ENCODE results near the gene HHAT.
"Not testable (repeated sequence)": the region's sequence is repeated elsewhere in the genome, so short reads cannot be mapped to it uniquely, and the experiment has no call there.

The HHAT gene

GRCh38 chr1:210397252-210397651 is 68.5 kb downstream of the HHAT start:
- DNase-seq (ENCODE audit: low read depth): no peak

GRCh38 chr1:210397681-210398080 is 69.0 kb downstream of the HHAT start:
- no peak for DNase-seq (ENCODE audit: low read depth)

- DNase-seq (ENCODE audit: low read depth): no peak
These were observed 69.8 kb downstream of the HHAT start for GRCh38 chr1:210398466-210398865.

GRCh38 chr1:210400043-210400840 is 71.5 kb downstream of the HHAT start:
- peak; percentile 14 for DNase-seq (ENCODE audit: low read depth)

GRCh38 chr1:210402560-210402959 is 73.9 kb downstream of the HHAT start:
- DNase-seq (ENCODE audit: low read depth): no peak

GRCh38 chr1:210405316-210405715 is 76.6 kb downstream of the HHAT start:
- DNase-seq (ENCODE audit: low read depth): no peak

- DNase-seq (ENCODE audit: low read depth): not testable (repeated sequence)
These were observed 77.6 kb downstream of the HHAT start for GRCh38 chr1:210406341-210406740.

GRCh38 chr1:210407207-210407886 is 78.6 kb downstream of the HHAT start:
- DNase-seq (ENCODE audit: low read depth): peak; percentile 25

- DNase-seq (ENCODE audit: low read depth): no peak
These were observed 79.2 kb downstream of the HHAT start for GRCh38 chr1:210407887-210408252.

GRCh38 chr1:210412240-210412639 is 83.5 kb downstream of the HHAT start:
- no peak for DNase-seq (ENCODE audit: low read depth)

- no peak for DNase-seq (ENCODE audit: low read depth)
These were observed 85.2 kb downstream of the HHAT start for GRCh38 chr1:210413951-210414350.

GRCh38 chr1:210415846-210416448 is 87.2 kb downstream of the HHAT start:
- DNase-seq (ENCODE audit: low read depth): no peak

- no peak for DNase-seq (ENCODE audit: low read depth)
These were observed 88.0 kb downstream of the HHAT start for GRCh38 chr1:210416681-210417080.

GRCh38 chr1:210417881-210418280 is 89.2 kb downstream of the HHAT start:
- no peak for DNase-seq (ENCODE audit: low read depth)

GRCh38 chr1:210418863-210419650 is 90.4 kb downstream of the HHAT start:
- no peak for DNase-seq (ENCODE audit: low read depth)

- not testable (repeated sequence) for DNase-seq (ENCODE audit: low read depth)
These were observed 98.0 kb downstream of the HHAT start for GRCh38 chr1:210426696-210427095.

- no peak for DNase-seq (ENCODE audit: low read depth)
These were observed 100.0 kb downstream of the HHAT start for GRCh38 chr1:210428696-210429095.

- no peak for DNase-seq (ENCODE audit: low read depth)
These were observed 105.5 kb downstream of the HHAT start for GRCh38 chr1:210434223-210434622.

- DNase-seq (ENCODE audit: low read depth): no peak
These were observed 108.4 kb downstream of the HHAT start for GRCh38 chr1:210437111-210437510.

GRCh38 chr1:210437781-210438180 is 109.1 kb downstream of the HHAT start:
- DNase-seq (ENCODE audit: low read depth): no peak

GRCh38 chr1:210438928-210439841 is 110.5 kb downstream of the HHAT start:
- no peak for DNase-seq (ENCODE audit: low read depth)

All from T-helper 22 cell (primary cell).